ENCODE data around the gene P2RX6. TPM values are rescaled to one million over a fixed set of nuclear protein-coding genes. Genes with fewer than 3 reads are reported as not detected.
"Not testable (repeated sequence)": the region's sequence is repeated elsewhere in the genome, so short reads cannot be mapped to it uniquely, and the experiment has no call there.

P2RX6 gene
- total RNA-seq, 1 experiment from 2014 or later: 9.2 TPM

DNA sequence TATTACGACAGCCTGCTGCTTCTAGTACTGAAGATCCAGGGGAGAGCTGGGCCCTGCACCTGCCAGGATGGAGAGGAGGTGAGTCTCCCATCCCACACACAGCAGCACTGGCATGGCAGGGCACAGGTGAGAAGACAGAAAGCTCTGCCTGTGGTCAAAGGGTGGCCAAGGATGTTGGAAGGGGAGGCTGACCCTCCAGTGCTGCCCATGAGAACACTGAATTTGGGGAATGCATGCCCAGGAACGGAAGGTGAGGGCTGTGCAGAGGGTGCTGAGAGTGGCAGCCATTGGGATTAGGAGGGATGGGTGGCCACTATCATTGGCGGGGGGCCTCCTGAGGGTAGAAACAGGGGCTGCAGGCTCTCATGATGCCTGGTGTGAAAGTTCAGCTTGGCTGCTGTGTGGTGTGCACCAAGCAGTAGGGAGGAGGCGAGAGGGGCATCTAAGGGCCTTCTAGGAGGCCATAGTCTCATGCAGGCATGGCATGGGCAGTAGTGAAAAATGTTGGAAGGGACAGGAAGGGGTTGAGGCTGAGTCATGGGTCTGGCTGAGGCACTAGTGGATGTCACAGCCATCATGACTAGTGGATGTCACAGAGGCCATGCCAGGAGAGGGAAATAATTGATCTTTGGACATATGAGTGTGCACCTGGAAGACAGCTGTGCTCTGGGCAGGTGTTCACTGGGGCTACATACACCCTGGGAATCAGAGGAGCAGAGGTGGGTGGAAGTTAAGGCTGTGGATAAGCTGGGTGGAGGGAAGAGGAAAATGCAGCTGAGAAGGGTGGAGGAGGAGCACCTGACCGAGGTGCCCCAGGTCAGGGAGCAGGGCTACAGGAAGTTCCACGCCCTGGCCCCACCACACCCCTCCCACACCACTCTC, 28.3 kb downstream of the P2RX6 start:
- no peak for DNase-seq (ENCODE audit: low read depth)
- in situ Hi-C loops (cut with HindIII; ENCODE audit: low pct_unique_long_range_greater_than_20kb, low sequenced_read_pairs): no loop called here

DNA sequence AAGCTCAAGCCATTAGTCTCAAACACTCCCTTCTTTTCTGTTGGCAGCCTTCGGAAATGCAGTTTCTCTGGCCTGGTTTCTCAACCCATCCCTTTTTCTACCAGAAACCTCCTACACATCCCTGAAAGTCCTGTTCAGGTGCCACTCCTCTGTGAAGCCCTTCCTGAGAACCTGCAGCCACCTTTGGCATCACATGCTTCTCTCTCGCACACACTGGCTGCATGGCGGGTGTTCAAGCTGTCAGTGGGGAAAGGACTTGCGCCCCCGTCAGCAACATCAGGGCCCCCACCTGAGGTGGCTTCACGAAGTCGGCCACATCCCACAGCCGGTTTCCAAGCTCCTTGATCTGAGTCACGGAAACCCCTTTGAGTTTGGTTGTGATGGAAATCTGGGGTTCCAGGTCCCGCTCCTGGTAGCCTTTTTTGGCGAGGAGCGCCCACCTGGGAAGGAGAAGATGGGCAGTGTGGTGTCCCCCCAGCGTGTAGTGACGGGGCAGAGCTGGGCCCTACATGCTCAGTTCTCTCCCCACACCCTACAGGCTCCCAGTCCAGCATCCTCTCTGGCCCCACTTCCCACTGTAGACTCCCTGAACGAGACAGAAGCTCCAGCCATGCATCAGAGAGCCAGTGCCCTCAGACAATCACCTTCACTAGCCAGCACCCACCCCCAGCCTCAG, 29.0 kb downstream of the P2RX6 start:
- in situ Hi-C loops (cut with HindIII; ENCODE audit: low pct_unique_long_range_greater_than_20kb, low sequenced_read_pairs): no loop called here
- DNase-seq (ENCODE audit: low read depth): no peak

DNA sequence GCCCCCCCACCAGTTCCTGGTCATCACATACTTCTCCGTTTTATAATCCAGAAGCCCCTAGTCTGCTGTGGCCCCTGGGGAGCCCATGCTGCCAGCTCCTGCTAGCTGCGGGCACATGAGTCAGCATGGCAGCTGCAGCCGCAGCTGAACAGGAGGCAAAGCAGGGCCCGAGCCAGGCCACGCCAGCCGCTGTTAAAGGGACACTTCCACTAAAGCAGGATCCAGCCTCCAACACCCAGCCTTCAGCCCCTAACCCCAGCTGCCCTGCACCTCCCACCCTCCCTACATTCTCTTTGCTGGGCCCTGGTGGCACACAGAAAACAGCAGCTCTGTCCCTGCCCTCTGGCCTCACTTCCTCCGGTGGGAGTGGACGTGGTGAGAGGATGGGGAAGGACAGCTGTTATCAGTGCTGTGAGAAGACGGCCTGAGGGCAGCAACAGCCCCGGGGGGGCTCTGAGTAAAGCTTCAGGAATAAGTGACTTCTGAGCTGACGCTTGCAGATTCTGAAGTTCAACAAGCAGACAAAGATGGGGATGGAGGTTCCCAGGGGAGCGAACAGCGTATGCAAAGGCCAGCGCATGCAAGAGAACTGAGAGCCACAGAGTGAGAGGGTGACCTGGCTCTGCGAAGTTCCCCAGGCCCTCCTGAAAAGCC, 30.1 kb downstream of the P2RX6 start:
- no peak for DNase-seq (ENCODE audit: low read depth)
- in situ Hi-C loops (cut with HindIII; ENCODE audit: low pct_unique_long_range_greater_than_20kb, low sequenced_read_pairs): no loop called here

DNA sequence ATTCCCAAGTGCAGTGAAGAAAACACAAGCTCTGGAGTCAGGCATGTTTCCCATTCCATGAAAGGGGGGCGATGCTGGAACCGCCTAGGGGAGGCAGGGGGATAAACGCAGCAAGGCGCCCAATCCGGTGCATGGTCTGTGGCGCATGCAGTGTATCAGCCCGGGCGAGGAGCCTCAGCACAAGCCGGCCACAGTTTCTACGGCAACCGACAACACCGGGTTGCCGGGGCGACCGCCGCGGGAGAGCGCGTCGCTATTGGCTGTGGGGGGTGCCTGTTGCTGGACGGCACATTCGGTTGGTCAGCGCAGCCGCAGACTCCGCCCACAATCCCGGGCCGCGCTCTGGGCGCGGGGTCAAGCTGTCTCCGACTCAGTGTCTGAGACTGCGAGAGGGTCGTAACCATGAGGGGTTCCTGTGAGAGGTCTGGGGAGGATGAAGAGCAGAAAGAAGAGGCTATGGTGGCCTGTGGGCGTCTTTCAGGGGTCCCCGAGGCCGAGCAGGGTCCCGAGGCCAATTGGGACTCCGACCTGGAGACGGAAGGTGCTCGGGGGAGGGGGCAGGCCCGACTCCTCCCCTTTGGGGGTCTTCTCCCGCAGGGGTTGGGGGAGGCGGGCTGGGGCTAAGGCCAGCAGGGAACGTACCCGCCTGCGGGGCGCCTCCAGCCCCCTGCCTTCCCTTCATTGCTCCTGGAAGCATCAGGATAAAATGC, 30.8 kb downstream of the P2RX6 start, which contains the start of gene LRRC74B:
LRRC74B (plus strand) TSS at position 362 of the 710 bp plus-strand sequence; CDS start at position 403, 41 bp downstream.
- in situ Hi-C loops (cut with HindIII; ENCODE audit: low pct_unique_long_range_greater_than_20kb, low sequenced_read_pairs): no loop called here

DNA sequence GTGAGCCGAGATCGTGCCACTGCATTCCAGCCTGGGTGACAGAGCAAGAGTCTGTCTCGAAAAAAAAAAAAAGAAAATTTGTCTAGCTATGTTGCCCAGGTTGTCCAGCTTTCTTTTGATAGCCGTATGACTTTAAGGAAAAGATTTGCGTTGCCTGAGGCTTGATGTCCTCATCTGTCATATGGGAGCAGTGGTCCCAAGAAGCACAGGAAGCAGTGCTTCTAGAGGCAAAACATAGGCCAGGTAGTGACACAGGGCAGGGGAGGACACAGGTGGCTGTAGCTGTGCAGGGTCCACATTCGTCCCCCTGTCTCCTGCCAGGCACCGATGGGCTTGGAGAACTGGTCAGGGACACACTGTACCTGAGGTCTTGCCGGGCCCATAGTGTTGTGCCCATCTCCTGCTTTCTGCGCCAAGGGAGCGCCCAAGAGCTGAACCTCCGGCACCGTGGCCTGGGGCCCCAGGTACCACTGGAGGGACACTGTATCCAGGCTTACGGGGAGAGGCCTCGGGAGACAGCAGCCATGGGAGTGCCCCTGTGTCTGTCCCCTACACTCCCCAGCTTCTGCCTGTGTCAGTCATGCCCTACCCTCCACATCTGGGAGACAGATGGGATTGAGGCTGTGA, 32.2 kb downstream of the P2RX6 start:
- in situ Hi-C loops (cut with HindIII; ENCODE audit: low pct_unique_long_range_greater_than_20kb, low sequenced_read_pairs): no loop called here
- DNase-seq (ENCODE audit: low read depth): no peak

More for the DNA sequence above, 30.8 kb downstream of the P2RX6 start, which contains the start of gene LRRC74B:
- DNase-seq (ENCODE audit: low read depth): peak; percentile 92

DNA sequence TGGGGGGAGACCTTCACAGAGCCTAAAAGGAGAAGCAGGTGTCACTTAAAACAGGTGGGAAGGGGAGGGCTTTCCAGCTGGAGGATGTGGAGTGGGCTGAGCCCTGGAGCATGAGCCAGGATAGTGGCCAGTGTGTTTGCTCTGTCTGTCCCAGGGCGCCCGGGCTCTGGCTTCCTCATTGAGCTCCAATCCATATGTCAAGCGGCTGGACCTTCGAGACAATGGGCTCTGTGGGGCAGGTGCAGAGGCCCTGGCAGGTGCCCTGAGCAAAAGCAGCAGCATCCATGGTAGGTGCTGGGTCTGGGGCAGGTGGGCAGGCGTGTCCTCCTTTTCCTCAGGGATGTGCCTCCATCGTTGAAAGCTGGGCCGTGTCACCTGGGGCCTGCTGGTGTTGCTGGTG, 32.8 kb downstream of the P2RX6 start:
- in situ Hi-C loops (cut with HindIII; ENCODE audit: low pct_unique_long_range_greater_than_20kb, low sequenced_read_pairs): no loop called here

DNA sequence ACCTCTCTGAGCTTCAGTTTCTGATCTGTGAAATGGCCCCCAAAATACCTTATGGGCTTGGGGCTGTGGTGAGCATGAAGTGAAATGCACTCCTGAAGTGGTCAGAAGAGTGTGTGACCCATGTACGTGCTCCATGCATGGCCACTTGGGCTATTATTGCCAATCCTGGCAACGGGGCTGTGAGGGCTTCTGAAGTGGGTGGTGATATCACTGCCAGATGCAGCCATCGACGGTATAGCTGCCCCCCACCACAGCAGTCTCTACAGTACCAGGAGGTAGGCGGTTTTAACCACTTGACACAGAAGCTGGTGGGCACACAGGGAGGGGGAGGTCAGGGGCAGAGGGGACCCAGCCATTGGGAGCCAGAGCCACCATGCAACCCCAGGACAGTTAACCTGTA, 33.5 kb downstream of the P2RX6 start:
- in situ Hi-C loops (cut with HindIII; ENCODE audit: low pct_unique_long_range_greater_than_20kb, low sequenced_read_pairs); DNase-seq (ENCODE audit: low read depth): not testable (repeated sequence)

More for the DNA sequence above, 32.8 kb downstream of the P2RX6 start:
- DNase-seq (ENCODE audit: low read depth): no peak

DNA sequence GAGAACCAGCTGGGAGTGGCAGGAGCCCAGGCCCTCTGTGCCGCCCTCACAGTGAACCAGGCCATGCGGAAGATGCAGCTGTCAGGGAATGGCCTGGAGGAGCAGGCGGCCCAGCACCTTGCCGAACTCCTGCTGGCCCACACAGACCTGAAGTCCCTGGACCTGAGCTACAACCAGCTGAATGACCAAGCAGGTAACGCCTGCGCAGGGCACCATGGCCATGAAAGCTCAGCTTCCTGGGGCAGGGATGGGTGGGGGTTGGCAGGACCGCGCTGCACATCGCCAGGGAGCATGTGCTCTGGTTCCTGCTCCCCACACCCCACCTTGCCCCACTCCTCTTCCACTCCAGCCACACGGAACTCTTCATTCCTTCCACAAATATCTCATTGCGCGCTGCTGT, 34.0 kb downstream of the P2RX6 start:
- in situ Hi-C loops (cut with HindIII; ENCODE audit: low pct_unique_long_range_greater_than_20kb, low sequenced_read_pairs); DNase-seq (ENCODE audit: low read depth): not testable (repeated sequence)

DNA sequence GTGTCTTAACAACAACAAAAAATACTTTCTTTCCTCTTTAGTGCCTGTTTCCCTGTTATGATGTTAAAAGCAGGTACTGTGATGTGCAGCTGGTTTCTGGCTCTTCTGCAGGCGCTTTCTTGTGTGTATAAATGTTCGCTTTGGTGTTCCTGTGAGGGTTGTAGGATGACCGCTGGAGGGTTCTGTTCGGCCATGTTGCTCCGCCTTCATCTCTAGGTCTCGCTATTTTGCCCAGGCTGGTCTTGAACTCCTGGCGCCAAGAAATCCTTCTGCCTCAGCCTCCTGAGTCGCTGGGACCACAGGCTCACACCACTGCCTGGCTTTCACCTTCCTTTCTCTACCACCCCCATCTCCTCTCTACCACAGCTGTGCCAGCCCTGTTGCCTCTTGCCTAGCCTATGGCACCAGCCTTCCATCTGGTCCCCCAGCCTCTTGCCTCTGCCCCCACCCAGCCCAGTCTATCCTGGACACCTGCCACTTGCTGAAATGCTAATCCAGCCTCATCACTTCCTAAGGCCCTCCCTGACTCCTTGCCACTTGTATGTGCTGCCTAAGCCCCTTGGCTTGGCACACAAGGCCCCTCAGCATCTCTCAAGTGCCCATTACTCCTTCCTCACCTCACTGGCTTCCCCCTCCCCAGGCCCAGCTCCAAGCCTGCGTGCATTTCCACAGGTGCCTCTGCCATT, 36.3 kb downstream of the P2RX6 start:
- in situ Hi-C loops (cut with HindIII; ENCODE audit: low pct_unique_long_range_greater_than_20kb, low sequenced_read_pairs): no loop called here

DNA sequence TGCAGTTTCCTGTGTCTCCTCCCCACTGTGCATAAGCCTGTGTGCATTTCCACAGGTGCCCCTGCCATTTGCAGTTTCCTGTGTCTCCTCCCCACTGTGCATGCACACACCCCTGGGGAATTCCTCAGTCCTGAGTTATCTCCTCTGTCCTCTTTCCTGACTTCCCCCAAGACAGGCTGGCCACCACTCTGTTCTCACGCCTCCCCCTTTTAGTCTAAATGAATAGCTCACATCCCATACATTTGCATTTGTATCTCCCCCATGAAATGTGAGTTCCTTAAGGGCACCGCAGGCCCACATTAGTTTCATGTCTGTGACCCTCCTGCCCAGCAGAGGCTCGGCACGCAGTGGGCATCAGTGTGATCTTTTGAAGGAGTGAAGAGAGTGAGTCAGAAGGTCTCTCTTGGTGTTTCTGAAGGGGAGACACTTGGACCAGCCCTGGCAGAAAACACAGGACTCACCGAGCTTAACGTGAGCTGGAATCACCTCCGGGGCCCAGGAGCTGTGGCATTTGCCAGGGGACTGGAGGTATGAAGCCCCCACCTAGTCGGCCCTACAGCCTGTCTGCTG, 37.0 kb downstream of the P2RX6 start:
- DNase-seq (ENCODE audit: low read depth): no peak
- in situ Hi-C loops (cut with HindIII; ENCODE audit: low pct_unique_long_range_greater_than_20kb, low sequenced_read_pairs): no loop called here

More for the DNA sequence above, 36.3 kb downstream of the P2RX6 start:
- no peak for DNase-seq (ENCODE audit: low read depth)

DNA sequence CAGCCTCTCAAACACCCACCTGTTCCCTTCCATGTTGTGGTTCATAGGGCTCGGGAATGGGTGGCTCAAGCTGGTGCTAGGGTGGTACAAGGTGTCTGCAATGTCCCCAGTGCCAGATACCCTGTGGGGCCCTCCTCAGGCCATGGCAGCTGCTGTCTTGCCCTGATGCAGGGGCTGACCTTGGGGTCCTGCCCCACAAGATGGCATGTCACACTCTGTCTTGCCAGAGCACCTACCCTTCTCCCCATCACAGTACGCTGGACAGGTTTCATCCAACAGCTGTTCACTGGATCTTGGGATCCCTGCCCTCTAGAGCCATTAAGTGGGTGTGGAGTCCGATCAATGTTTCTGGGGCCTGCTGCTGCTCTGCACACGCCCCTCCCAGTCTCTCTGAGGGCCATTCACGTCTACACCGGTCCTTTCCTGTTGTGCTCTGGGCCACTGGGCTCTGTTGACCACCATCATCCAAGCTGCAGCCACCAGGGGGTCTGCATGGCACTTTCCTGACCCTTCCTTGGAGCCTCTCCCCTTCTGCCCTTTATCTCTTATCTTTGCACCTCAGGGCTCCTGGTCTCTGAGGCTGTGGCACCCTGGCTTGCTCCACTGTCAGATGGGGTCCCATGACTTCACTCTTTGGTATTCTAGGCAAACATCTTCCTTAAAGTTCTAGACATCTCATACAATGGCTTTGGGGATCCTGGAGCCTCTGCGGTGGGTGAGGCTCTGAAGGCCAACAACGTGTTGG, 37.9 kb downstream of the P2RX6 start:
- in situ Hi-C loops (cut with HindIII; ENCODE audit: low pct_unique_long_range_greater_than_20kb, low sequenced_read_pairs): no loop called here
- no peak for DNase-seq (ENCODE audit: low read depth)

DNA sequence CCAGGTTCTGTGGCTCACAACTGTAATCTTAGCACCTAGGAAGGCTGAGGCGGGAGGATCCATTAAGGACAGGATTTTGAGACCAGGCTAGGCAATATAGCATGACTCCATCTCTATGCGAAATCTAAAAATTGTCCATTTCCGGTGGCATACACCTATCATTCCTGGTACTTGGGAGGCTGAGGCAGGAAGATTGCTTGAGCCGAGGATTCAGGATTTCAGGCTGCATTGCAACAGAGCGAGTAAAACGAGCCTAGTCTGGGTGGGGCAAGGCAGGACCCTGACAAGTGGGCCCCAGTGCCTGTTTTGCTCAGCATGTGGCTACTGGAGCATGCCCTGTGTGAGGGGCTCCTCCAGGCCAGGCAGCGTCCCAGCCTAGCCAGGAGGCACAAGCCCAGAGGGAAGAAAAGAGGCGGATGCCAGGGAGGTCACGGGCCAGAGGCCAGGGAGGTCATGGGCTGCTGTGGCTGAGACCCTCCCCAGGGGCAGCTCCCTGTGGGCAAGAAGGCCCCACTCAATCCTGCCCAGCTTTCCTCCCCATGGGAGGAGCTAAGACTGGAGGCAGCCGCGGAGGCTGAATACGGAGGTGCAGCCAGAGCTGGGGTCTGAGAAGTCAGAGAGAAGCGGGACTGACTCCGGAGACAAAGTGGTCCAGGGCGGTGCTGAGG, 39.2 kb downstream of the P2RX6 start:
- in situ Hi-C loops (cut with HindIII; ENCODE audit: low pct_unique_long_range_greater_than_20kb, low sequenced_read_pairs): no loop called here
- no peak for DNase-seq (ENCODE audit: low read depth)

DNA sequence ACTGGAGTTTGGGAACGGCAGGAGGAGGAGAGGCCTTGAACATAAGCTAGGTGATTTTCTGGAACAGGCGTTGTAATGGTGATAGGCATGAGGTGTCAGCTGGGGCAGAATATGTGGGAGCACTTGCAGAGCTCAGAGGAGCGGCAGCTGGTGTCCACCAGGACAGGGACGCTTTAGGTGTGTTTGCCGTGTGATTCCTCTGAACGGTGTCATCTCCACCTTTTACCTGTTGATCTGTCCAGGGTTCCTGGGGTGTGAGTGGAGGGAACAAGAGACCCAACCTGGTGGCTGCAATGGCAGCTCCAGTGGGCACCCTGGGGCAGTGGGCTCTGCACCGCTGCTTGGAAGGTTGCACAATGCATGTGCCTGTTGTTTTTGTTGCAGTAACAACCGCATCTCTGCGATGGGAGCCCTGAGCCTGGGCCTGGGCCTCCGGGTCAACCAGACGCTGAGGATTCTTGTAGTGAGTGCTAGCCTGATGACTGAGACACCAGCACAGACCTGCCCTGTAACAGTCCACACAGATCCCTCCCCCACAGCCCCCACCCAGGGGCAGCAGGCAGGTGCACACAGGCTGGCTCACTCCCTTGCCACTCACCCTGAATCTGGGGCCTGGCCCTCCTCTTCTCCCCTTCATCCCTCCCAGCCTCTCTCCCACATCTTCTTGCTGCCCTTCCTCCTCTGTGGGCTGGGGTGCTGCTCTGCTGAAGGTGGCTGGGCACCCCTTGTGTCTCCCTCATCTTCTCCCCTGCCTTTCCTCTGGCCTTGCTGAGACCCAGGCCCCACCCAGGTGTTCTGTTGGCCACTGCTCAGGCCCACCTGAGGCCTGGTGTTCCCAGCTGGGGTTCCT, 40.0 kb downstream of the P2RX6 start:
- in situ Hi-C loops (cut with HindIII; ENCODE audit: low pct_unique_long_range_greater_than_20kb, low sequenced_read_pairs): no loop called here
- no peak for DNase-seq (ENCODE audit: low read depth)

DNA sequence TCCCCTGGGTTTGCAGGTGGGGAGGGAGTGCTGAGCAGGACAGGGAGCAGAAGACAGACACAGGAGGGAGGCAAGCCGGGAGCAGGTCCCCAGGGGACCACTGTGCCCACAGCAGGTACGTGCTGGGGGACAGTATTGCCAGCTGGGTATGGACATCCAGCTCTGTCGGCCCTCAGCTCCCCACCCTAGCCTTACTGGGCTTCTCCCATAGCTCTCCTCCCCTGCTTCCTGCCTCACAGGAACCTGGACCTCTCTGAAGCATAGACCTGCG, 40.5 kb downstream of the P2RX6 start:
- no peak for DNase-seq (ENCODE audit: low read depth)
- in situ Hi-C loops (cut with HindIII; ENCODE audit: low pct_unique_long_range_greater_than_20kb, low sequenced_read_pairs): no loop called here

DNA sequence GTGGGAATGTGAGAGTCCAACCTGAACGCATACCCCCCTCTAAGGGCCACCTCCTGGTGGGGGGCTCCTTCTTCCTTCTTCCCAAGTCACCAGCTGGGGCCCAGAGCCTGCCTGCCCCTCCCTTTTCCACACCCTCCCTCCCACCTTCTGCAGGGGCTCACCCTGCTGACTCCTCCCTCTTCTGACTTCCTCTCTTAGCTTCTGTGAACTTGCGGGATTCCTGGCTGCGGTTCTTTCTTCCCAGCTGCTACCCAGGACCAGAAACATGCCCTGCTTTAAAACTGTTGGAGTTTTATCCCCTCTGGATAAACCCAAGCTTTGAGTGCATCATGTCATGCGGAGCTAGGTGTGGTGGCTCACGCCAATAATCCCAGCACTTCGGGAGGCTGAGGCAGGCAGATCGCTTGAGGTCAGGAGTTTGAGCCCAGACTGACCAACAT, 40.9 kb downstream of the P2RX6 start:
- in situ Hi-C loops (cut with HindIII; ENCODE audit: low pct_unique_long_range_greater_than_20kb, low sequenced_read_pairs): no loop called here
- DNase-seq (ENCODE audit: low read depth): no peak
